Endodermal cell (in vitro differentiated cells): ENCODE measurements around the gene ABCD4. TPM values are rescaled to one million over a fixed set of nuclear protein-coding genes. Genes with fewer than 3 reads are reported as not detected.

Experiments used
- DNase-seq: peaks from one replicate; pipeline ENCODE4 v3.0.0-alpha.2; 2017
- H3K27ac ChIP-seq: 2 replicates; pipeline ENCODE4 v1.5.1; 2013; ENCODE audit warnings: mild to moderate bottlenecking, low read depth, low read length, moderate library complexity
- H3K27me3 ChIP-seq: 2 replicates; pipeline ENCODE4 v1.6.1; 2013; ENCODE audit warnings: mild to moderate bottlenecking, low read length, moderate library complexity; ENCODE audit not compliant: insufficient read depth, control insufficient read depth, poor library complexity, severe bottlenecking
- H3K36me3 ChIP-seq: 2 replicates; pipeline ENCODE4 v1.7.0; 2013; ENCODE audit warnings: mild to moderate bottlenecking, low read length, moderate library complexity; ENCODE audit not compliant: control insufficient read depth, insufficient read depth
- H3K4me1 ChIP-seq: one replicate; pipeline ENCODE4 v1.7.0; 2013; ENCODE audit warnings: low read length; ENCODE audit not compliant: control insufficient read depth, insufficient read depth
- H3K4me3 ChIP-seq: 2 replicates; pipeline ENCODE4 v1.5.1; 2013; ENCODE audit warnings: mild to moderate bottlenecking, low read length, moderate library complexity
- H3K9ac ChIP-seq: 2 replicates; pipeline ENCODE4 v1.6.1; 2013; ENCODE audit warnings: mild to moderate bottlenecking, low read length, moderate library complexity; ENCODE audit not compliant: poor library complexity, severe bottlenecking; ENCODE audit errors: extremely low read depth
- H3K9me3 ChIP-seq: 2 replicates; pipeline ENCODE4 v1.6.1; 2013; ENCODE audit warnings: mild to moderate bottlenecking, low read length, moderate library complexity; ENCODE audit not compliant: control insufficient read depth
- H3K27ac Mint-ChIP-seq: 2 replicates; pipeline ENCODE4 v1.8.0; 2020; ENCODE audit warnings: mixed read lengths
- H3K27me3 Mint-ChIP-seq: 2 replicates; pipeline ENCODE4 v1.8.0; 2021; ENCODE audit warnings: mild to moderate bottlenecking, mixed read lengths; ENCODE audit not compliant: insufficient read depth
- H3K36me3 Mint-ChIP-seq: 2 replicates; pipeline ENCODE4 v1.8.0; 2020; ENCODE audit warnings: low read depth, mixed read lengths
- H3K4me1 Mint-ChIP-seq: 2 replicates; pipeline ENCODE4 v1.8.0; 2020; ENCODE audit warnings: mixed read lengths
- H3K4me3 Mint-ChIP-seq: 2 replicates; pipeline ENCODE4 v1.8.0; 2020; ENCODE audit warnings: mild to moderate bottlenecking, moderate library complexity, mixed read lengths
- H3K9me3 Mint-ChIP-seq: 2 replicates; pipeline ENCODE4 v1.8.0; 2020; ENCODE audit warnings: mild to moderate bottlenecking, mixed read lengths
- CTCF ChIP-seq: fragments of 200-600 bp; sonication (generic); conservative IDR thresholded peaks from 2 replicates; pipeline ENCODE4 v1.5.0; 2021; ENCODE audit warnings: antibody characterized with exemption, mild to moderate bottlenecking
- WGBS, 2 experiments: methylation state at CpG; one replicate each; pipeline versions ENCODE4 v1.1.5 to v1.1.7; 2013; ENCODE audit warnings: missing lambda C conversion rate in 2 of 2, mixed read lengths in 1 of 2; ENCODE audit not compliant: insufficient coverage in 1 of 2, insufficient read length in 1 of 2; 5-methylcytosine and 5-hydroxymethylcytosine counted together
- total RNA-seq, 2 donors: library from RNA; stranded (reverse); fragmentation: NEBNext Ultra II Directional in 1 of 2; extraction: Animal tissue kit (Norgen Biotek cat#: 25700) in 1 of 2; gene quantifications; 2 replicates in 1 of 2; 3 replicates in 1 of 2; pipeline ENCODE4 v1.2.1, GENCODE V29; 2021

Gene ABCD4
- total RNA-seq, 2 donors from 2014 or later, result 153 to 239 TPM

GRCh38 chr14:74296037-74296467 is 6.7 kb downstream of the ABCD4 start:
- H3K4me1 ChIP-seq, result peaks cover 6% of the 10 kb centered on the region
- DNase-seq, result no peak
- H3K9me3 Mint-ChIP-seq, result no peaks in the 10 kb centered on the region
- H3K36me3 Mint-ChIP-seq, result peaks cover 79% of the 10 kb centered on the region
- no peak overlapping the region for H3K27ac ChIP-seq
- no peaks in the 10 kb centered on the region for H3K9me3 ChIP-seq
- no peak overlapping the region for H3K4me3 Mint-ChIP-seq
- 95 to 96% methylated on average over 7 to 9 of the region's 9 CpGs for WGBS, 2 experiments
- no peak overlapping the region for H3K9ac ChIP-seq
- H3K27me3 Mint-ChIP-seq, result no peaks in the 10 kb centered on the region
- TF ChIP-seq CTCF, result no peak
- no peaks in the 10 kb centered on the region for H3K27me3 ChIP-seq
- H3K4me3 ChIP-seq, result no peak overlapping the region
- no peak overlapping the region for H3K27ac Mint-ChIP-seq
- peaks cover 85% of the 10 kb centered on the region for H3K36me3 ChIP-seq
- peaks cover 26% of the 10 kb centered on the region for H3K4me1 Mint-ChIP-seq

- Mint-ChIP-seq H3K4me1 (peaks cover 14% of the 10 kb centered on the region), H3K9me3 (no peaks in the 10 kb centered on the region), H3K27me3 (no peaks in the 10 kb centered on the region), H3K4me3 (no peak overlapping the region), H3K27ac (no peak overlapping the region), H3K36me3 (peaks cover 84% of the 10 kb centered on the region)
- TF ChIP-seq CTCF, result no peak
- WGBS, 2 experiments, result 89 to 92% methylated on average over 1 to 2 of the region's 2 CpGs
- Histone ChIP-seq H3K4me3 (no peak overlapping the region), H3K27me3 (no peaks in the 10 kb centered on the region), H3K36me3 (peaks cover 92% of the 10 kb centered on the region), H3K4me1 (peaks cover 6% of the 10 kb centered on the region), H3K27ac (no peak overlapping the region), H3K9ac (no peak overlapping the region), H3K9me3 (no peaks in the 10 kb centered on the region)
- no peak for DNase-seq
These were observed 9.1 kb downstream of the ABCD4 start for GRCh38 chr14:74293606-74294005.

GRCh38 chr14:74292061-74292460 is 10.7 kb downstream of the ABCD4 start:
- Mint-ChIP-seq H3K27ac (peak overlapping the region; percentile 8), H3K9me3 (no peaks in the 10 kb centered on the region), H3K4me3 (no peak overlapping the region), H3K27me3 (no peaks in the 10 kb centered on the region), H3K36me3 (peaks cover 79% of the 10 kb centered on the region), H3K4me1 (peaks cover 13% of the 10 kb centered on the region)
- Histone ChIP-seq H3K27me3 (no peaks in the 10 kb centered on the region), H3K4me1 (peaks cover 6% of the 10 kb centered on the region), H3K36me3 (peaks cover 92% of the 10 kb centered on the region), H3K9ac (no peak overlapping the region), H3K27ac (no peak overlapping the region), H3K4me3 (no peak overlapping the region), H3K9me3 (no peaks in the 10 kb centered on the region)
- no peak for DNase-seq
- TF ChIP-seq CTCF, result no peak
- 89% methylated on average over 11 of the region's 11 CpGs for WGBS, 2 experiments
